OCI-LY7 (cell line): Measurements from ENCODE around the gene ZSCAN5B.
"Not testable (repeated sequence)": the region's sequence is repeated elsewhere in the genome, so short reads cannot be mapped to it uniquely, and the experiment has no call there.

ENCODE experiments used
- CTCF ChIP-seq: fragments of 200-600 bp; sonication (generic); conservative IDR thresholded peaks from 2 replicates; pipeline ENCODE4 v1.5.1; 2014; ENCODE audit warnings: mild to moderate bottlenecking, antibody characterized with exemption, low read length, moderate library complexity, mixed read lengths
- EZH2phosphoT487 ChIP-seq: fragments of 200-600 bp; sonication (generic); IDR thresholded peaks from 2 replicates; pipeline ENCODE4 v1.6.1; 2018; ENCODE audit warnings: low read depth, borderline replicate concordance, mild to moderate bottlenecking, mixed run types, antibody characterized with exemption, low read length, moderate library complexity, mixed read lengths

GRCh38 chr19:56221442-56221841 lies 23.9 kb upstream of the ZSCAN5B start:
- peak; percentile 58 for TF ChIP-seq CTCF
- TF ChIP-seq EZH2phosphoT487, result not testable (repeated sequence)
